ELF-1 (cell line): Measurements from ENCODE around the gene RSRC1.
A peak's percentile ranks its signal among the peaks of the same experiment; 100 is the strongest.
"Not testable (repeated sequence)": the region's sequence is repeated elsewhere in the genome, so short reads cannot be mapped to it uniquely, and the experiment has no call there.

Source experiments
- DNase-seq: peaks from one replicate; pipeline ENCODE4 v3.0.0-alpha.2; 2016; ENCODE audit warnings: low read depth, low spot score

Gene RSRC1, protein sequence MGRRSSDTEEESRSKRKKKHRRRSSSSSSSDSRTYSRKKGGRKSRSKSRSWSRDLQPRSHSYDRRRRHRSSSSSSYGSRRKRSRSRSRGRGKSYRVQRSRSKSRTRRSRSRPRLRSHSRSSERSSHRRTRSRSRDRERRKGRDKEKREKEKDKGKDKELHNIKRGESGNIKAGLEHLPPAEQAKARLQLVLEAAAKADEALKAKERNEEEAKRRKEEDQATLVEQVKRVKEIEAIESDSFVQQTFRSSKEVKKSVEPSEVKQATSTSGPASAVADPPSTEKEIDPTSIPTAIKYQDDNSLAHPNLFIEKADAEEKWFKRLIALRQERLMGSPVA

DNA sequence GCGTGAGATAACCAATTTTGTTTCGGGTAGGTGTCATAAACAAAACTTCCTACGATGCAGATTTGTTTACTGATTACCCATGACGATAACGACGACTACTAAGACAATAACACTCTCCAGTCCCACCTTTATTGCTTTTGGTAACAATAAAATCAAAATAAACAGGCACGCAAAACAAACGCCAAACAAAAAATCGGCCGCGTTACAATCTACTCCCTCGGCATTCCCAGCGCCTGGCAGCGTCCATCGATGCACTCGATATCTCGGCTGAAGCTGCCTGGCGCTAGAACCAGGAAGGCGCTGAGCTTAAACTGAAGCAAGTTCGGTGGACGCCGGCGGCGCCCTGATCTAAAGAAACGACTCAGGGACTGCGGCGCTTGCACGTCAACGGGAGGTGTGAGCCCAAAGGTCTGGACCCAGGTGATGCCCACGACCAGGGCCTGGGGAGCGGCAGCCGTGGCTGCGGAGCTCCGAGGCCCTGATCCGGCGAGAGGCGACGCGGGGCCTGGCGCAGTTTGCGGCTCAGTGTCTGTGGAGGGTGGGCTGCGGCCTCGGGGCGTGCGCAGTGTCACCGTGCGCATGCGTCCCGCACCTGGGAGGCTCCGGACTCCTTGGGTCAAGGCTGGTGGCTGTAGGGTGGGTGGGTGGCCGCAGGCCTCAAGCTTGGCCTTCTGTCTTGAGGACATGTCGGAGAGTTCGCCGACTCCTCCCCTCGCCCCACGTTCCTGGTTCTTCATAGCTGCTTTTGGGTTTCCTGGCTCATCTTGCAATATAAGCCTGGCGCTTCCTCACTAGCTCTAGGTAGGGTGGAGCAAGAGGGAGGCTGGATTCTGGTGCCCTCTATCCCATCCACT, at the start of gene RSRC1:
RSRC1 (plus strand) TSS at position 286 of the 854 bp plus-strand sequence. CDS start 12,016 bp downstream, outside the sequence.
- peak; percentile 96 for DNase-seq

DNA sequence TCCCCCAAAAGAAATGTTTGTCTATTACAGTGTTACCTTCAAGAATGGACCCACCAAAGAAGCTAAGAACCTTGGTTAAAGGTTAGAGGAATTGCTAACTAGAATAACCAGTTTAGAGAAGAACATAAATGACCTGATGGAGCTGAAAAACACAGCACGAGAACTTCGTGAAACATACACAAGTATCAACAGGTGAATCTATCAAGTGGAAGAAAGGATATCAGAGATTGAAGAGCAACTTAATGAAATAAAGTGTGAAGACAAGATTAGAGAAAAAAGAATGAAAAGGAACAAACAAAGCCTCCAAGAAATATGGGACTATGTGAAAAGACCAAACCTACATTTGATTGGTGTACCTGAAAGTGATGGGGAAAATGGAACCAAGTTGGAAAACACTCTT, 44.3 kb upstream of the RSRC1 start:
- DNase-seq, result not testable (repeated sequence)

DNA sequence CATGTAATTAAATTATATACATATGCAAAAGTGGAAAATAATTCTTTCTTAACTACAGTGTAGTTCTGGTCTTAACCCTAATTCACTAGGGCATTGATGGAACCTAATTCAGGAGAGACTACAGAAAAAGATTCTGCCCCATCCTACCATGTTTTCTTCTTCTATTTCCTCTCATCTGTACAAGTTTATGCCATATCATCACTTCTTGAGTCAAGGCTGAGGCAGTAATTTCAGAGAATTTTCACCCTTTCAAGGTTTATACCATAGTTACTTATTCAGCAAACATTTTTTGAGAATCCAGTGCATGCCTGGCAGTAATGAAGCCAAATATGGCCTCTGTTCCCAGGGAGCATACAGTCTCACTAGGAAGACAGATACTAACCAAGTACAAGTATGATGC, 37.1 kb upstream of the RSRC1 start:
- DNase-seq, result no peak

DNA sequence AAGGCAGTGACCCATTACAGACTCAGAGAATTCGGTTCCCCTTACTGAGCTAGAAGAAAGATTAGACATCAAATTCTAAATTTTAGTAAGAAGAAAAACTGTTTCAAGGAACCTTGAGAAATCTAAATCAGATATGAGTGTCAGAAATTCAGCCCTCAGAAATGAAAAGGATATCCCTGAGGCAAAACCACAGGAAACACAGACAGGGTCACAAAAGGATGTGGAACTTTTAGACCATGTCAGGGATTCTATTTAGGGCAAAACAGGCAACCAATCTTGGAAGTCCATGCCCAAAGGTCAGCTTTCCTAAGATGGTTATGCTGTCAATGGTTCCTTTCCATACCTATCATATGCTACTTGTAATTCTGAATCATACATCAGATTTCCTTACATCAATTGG, 35.3 kb upstream of the RSRC1 start:
- DNase-seq, result no peak

DNA sequence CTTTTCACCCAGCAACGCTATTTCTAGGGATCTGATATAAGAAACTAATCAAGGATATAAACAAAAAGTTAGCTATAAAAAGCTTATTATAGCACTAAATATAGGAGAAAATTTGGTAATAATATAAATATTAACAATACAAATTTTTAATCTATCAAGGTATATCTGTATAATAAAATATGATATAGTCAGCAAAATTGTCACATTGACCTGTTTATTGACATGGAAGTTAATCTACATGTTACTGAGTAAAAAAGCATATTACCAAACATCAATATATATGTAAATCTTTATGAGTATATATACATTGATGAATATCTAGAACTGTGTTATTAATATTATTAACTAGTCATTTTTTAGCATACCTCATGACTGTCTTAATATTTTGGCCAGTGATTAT, 30.3 kb upstream of the RSRC1 start:
- no peak for DNase-seq

DNA sequence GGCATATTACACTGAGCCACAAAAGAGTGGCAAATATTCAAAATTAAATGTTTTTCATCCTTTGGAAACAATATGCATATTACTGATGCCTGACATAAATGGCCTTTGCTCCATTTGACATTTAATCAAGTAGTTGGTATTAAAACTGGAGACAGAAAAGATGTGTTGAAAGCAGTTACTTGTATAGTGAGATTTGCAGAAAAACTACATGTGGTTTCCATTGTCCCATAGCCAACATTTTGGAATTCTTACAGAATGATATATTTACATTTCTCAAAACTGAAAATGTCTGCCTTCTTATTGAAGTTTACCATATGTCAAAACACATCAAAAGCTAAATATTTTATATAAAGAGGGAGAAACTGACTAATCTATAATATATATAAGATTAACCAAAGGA, 25.2 kb upstream of the RSRC1 start:
- no peak for DNase-seq

DNA sequence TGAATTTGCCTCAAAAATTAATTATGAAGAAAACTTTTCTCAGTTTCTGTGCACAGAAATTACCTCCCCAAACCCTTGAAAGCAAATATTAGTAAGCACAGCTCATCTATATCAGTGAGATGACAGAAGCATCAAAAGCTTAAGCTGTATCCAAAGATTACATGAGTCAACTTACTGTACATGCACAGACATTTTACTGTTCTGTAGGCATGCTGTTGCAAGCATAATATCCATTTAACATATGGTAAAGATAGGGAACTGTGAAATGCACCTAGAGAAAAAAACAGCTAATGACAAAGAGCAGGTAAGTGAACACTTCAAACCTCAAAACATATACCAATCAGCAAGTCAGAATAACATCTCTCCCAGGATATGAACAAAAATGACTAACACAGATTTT, 24.5 kb upstream of the RSRC1 start:
- DNase-seq, result no peak

DNA sequence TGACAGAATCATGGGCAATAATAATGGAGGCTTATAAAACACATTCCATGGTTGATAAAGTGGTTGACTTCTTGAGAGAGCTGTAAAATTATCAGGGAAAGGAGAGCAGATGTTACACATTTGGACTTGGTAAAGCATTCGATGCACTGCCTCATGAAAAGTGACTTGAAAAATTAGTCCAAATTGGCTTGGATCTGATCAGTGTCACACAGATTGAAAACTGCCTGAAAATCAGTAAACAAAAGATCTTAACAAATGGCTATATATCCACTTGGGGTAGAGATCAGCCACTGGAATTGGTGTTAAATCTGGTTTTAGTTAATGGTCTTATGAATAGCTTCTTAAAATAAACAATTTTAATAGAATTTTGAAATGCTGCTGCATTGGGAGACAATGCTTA, 24.0 kb upstream of the RSRC1 start:
- DNase-seq, result no peak

DNA sequence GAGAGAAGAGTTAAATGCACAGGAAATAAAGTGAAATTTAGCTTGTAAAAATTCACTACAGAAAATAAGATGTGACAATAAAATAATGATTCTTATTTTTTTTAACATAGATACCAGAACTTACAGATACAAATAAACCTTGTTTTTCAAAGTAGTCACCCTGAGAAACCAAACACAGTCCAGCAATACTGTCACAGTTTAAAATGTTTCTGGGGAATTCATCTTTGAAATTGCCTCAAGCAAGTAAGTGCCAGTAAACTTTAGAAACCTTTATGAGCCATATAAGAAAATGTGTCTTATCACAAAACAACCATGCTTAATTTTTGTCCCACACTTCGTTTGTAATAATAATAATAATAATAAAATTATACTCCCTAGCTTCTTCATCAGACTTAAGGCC, 23.5 kb upstream of the RSRC1 start:
- DNase-seq, result no peak

DNA sequence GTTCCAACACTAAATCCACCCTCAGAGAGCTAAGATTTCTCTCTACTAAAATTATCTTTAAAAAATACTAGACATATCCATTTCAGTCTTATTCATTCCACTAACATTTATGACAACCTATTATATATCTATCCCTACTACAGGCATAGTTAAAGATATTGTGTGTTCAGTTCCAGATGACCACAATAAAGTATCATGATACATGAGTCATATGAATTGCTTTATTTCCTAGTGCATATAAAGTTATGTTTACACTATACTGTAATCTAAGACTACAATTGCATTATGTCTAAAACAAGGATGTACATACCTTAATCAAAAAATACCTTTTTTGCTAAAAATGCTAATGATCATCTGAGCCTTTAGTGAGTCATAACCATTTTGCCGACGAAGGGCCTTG, 23.1 kb upstream of the RSRC1 start:
- DNase-seq, result no peak

DNA sequence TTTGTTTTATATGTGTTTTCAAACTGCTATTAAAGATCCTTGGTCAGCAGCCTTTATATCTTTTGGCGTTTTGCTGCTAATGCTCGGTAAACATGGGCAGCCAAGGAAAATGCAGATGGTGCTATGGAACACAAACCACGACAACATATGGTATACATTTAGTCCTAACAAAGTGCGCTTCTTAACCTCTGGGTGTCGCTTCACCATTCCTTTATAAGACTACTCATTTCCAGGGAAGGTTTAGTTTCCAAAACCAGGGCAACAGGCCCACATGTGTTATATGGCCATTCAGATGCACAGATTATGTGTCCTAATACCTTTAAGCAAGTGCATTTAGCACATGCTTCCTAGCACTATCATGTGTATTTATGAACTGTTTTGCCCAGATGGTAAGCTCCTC, 18.4 kb upstream of the RSRC1 start:
- DNase-seq, result peak; percentile 17

DNA sequence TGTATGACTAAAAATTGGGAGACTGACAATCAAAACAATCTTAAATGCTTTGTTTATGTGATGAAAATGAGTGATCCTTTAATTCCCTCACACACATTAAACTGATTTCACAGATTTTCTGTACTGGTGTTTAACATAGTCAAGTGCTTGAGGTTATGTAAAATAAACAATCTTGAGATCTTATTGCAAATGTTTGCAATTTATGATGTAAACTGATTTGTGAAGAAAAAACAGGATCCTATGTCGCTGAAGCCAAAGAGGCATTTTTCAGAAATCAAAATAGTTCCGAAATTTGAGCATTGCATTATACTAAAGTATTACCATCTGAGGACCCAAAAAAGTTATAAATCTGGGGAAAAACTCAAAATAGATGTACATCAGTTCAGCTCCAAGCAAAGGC, 16.4 kb upstream of the RSRC1 start:
- DNase-seq, result no peak

DNA sequence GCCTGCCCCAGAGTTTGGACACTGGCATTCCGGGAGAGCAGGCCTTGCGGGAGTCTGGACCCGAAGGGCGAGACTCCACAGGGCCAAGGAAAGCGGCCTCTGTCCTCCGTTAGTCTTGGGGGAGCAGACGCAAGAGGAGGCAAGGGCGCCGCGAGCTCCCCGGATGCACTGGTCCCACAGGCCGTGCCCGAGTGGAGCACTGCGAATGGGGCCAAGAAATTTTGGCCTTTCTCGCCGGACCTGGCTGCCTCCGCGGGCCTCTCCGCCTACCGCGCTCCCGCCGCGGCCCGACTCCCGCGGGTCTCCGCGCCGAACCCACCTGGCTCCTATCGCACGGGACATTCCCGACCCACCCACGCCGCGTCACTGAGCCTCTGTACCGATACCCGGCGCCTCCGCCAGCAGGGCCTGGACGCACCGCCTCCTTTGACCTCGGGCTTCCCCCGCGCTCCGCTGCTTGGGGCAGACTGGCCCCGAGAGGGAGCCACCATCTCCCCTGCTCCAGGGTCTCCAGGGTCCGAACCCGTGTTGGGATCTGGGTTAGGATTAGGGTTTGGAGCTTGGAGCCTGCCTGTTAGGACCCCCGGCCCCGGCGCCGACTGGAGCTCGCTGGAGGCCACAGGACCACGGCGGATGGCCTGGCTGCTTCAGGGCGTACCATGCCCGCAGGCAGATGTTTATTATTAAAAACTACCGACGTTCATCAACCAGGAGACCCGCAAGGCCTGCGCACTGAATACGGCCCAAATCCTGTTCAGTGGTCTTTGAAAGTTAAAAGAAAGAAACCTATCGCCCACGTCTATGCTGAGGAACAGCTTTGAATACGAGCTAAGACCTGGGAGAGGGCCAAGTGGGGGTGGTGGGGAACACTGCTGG, 15.4 kb upstream of the RSRC1 start:
- DNase-seq, result peak; percentile 57

DNA sequence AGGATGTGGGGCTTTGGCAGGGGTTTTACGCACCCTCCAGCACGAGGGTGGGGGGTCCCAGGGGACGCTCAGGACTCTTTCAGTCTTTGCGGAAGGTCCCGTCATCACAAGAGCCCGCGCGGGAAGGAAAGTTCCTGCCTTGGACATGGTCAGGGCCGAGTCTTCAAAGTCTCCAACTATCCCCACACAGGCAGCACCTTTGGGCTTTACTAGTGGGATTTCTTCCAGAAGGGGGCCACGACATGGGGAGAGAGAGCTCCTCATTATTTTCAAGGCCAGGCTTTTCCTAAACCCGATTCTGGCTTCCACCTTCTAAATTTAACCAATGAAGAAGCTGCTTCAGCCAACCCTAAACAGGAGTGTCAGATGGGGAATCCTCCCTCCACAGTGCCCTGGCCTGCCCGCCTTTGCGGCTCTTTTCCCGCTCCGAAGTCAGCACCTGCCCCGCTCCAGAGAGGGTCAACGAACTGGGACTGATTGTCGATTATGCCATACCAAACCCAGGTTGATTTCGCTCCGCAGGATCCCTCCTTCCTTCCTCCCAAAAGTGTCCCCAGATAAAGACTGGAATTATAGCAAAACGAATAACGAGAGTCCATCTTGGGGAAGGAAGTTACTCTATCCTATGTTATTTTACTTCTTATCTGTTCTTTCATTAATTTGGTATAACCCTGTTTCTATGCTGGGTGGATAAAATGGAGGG, 14.6 kb upstream of the RSRC1 start:
- DNase-seq, result peak; percentile 62

DNA sequence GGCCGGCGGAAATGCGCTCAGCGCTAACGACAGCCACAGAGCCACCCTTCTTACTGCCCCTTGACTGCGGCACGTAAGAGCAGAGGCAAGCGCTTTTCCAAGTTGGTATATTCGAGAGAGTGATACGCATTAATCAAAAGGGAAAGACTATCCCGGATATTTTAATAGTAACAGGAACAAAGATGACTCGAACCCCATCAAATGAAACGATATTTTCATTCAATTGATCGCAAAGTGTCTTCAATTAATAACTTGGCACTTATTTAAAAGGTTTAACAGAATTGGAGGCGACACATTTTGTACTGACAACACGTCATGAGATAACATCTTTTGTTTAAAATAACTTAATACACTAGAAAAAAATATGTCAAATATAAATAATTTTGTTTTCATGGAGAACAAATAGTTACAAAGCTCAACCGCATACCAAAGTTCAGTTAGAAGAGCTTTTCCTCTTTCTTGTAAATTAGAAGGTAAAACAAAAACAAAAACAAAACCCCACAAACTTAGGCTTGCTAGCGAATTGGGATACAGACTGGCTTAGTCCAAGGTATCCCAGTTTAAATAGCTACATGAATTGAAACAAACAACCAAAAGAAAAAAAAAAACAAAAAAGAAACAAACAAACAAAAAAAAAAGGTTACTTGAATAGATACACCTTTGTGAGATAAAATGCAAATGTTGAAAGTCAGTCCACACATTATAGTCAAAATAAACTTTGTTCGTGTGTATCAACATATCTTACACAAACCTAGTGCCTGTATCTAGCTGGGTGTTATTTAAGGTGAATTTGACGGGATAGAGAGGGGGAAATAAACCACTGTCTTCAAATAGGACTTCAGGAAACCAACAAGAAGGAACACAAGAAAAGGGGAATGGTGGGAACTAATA, 13.8 kb upstream of the RSRC1 start:
- DNase-seq, result no peak

DNA sequence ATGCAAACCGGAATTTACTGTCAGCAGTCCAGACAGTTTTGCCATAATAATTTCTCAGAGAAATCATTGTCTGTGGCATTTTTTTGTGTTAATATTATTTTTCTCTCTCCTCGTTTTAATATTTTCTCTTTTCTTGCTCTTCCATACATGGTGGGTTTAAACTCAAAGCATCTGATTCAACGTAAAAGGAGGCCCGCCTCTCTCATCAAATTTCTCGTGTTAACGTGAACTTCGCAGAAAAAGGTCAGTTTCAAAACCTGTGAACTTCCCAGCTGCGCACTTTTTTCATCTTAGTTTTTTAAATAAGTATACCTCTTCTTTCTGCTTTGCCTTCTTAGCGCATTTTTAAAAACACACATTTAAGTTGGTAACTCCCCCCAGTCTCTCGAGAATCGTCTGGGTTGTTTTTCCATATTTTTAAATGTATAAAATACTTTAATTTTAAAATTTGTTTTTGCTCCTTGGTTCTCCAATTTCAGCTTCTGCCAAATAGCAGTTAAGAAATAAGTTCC, 12.8 kb upstream of the RSRC1 start:
- no peak for DNase-seq

DNA sequence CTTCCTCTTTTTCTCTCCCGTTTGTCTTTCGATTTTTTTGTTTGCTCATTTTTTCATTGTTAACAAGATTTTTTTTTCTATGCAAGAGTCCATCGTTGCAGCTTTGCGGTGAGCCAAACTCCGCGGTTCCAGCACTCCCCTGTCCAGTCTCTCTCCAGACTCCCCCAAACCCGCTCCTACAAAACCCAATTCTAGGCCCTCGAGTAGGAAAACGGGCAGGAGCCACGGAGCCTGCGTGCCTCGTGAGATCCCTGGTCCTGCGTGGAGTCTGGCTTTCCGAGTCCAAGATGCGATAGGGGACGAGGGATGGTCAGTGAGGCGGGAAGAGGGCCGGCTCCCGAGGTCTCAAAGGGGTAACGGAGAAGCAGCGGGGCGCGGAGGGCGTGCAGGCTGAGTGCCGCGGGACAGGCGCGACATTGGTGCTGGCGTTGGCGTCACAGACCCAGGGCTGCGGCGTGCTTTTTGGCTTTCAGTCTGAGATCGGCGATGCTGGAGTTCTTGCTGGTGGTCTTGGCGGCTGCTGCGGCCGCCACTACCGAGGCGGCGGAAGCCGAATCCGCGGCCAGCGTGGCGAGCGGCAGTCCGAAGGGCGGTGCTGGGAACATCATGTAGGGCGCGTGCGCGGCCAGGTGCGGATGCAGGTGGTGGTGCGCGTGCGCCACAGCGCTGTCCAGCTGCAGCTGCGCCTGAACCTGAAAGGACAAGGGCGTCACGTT, 12.1 kb upstream of the RSRC1 start:
- DNase-seq, result peak; percentile 94

DNA sequence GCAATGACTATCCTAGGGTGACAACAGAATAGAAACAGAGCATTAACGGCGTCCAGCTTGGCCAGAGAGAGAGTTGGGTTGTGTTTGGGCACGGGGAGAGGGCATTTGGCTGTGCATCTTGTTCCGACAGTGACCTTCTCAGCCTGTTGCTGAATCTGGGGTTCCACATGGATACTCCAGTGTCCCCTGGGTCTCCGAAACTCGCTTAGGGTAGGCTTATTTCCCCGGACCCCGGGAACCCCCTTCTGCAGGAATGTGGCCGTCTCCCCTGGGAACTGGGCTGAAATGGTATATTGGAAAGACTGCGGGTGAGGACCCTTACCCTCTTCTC, 11.6 kb upstream of the RSRC1 start:
- no peak for DNase-seq

DNA sequence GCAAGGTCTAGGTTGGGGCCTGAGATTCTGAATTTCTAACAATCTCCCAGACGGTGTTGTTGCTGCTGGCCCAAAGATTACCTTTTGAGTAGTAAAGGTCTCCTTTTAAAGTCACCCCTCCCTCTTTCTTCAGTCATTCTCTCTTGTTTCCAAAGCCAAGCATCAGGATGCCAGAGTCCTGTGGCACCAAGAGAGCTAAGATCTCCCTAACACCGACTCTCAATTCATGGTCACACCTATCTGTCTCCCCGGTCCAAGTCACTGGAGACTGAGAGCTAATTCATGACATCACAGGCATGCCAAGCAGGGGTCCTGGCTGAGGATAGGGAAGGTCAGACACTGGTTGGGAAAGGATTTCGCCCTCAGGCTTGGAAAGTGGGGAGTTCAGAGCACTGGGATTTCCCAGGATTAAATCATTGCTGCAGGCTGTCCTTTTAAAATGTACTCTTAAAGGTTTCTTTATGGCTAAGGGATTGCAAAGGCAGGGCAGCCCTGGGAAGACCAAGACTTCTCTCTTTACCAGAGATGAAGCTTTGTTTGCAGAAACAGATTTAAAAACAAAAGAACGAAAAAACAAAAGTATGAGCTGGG, 11.0 kb upstream of the RSRC1 start:
- DNase-seq, result no peak
